Stimulated activated CD8-positive, alpha-beta memory T cell treated with anti-CD3 and anti-CD28 coated beads, Interleukin-15, amount 100 ng/mL, for 24 hours (primary cell): ENCODE data around the gene MPG.

Source experiments
- DNase-seq: peaks from one replicate; pipeline ENCODE4 v3.0.0-alpha.2; 2020; ENCODE audit warnings: low read depth

MPG gene

DNA sequence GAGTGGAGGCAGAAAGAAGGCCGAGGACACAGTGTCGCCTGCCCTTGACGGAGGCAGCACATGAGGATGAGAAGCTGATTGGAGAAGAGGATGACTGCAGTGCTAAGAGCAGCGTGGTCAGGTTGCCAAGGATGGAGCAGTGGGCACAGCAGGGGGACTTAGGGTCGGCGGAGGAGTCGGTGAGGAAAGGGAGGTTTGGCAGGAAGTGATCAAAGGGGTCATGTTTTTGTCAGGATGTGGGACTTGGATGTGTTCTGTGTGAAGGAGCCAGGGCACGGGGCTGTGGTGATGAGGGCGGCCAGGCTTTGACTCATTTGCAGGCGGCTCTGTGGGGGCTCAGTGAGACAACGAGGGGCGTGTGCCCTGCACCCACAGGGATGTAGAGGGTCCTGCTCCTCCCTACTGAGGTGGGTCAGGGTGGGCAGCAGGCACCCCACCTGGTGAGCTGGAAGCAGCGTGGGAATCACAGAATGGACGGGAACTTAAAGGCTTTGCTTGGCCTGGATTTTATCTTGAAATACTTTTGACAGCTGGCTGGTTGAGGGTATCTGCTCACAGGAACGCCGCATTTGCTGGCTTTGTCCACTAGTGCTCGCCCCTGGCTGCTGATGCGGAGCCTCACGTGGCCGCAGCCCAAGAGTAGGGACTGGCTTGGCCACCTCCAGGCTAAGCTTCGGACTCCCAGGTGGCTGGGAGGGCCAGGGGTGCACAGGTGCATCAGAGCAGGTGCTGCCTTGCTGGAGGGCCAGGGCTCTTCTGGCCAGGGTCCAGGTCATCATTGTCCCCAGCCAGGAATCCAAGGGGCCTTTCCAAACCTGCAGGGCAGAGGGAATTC, 6.0 kb downstream of the MPG start:
- DNase-seq = no peak

GRCh38 chr16:84718-85406, 6.8 kb downstream of the MPG start:
- no peak for DNase-seq

DNA sequence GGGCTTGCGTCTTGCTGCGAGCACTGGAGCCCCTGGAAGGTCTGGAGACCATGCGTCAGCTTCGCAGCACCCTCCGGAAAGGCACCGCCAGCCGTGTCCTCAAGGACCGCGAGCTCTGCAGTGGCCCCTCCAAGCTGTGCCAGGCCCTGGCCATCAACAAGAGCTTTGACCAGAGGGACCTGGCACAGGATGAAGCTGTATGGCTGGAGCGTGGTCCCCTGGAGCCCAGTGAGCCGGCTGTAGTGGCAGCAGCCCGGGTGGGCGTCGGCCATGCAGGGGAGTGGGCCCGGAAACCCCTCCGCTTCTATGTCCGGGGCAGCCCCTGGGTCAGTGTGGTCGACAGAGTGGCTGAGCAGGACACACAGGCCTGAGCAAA, 7.4 kb downstream of the MPG start:
- no peak for DNase-seq

DNA sequence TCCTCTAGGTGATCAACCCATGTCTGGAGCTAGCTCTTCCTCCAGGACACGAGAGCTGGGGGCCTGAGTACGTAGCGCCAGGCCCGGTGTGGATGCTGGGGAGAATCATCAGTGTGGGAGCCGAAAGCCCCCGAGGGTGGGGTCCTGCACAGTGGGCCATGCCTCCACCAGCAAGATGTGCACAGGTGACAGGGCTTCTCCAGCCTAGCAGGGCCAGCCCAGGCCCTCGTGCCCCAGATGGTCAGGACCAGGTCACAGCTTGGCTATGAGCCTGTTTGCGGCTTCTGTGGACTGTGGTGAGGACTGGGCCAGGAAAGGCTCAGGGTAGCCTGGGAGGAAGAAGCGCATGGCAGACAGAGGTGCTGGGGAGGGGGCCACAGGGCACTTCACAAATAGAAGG, 7.8 kb downstream of the MPG start:
- DNase-seq = no peak

GRCh38 chr16:86483-86952, 8.5 kb downstream of the MPG start:
- no peak for DNase-seq

- DNase-seq = no peak
These were observed 10.6 kb downstream of the MPG start for GRCh38 chr16:88613-89012.

DNA sequence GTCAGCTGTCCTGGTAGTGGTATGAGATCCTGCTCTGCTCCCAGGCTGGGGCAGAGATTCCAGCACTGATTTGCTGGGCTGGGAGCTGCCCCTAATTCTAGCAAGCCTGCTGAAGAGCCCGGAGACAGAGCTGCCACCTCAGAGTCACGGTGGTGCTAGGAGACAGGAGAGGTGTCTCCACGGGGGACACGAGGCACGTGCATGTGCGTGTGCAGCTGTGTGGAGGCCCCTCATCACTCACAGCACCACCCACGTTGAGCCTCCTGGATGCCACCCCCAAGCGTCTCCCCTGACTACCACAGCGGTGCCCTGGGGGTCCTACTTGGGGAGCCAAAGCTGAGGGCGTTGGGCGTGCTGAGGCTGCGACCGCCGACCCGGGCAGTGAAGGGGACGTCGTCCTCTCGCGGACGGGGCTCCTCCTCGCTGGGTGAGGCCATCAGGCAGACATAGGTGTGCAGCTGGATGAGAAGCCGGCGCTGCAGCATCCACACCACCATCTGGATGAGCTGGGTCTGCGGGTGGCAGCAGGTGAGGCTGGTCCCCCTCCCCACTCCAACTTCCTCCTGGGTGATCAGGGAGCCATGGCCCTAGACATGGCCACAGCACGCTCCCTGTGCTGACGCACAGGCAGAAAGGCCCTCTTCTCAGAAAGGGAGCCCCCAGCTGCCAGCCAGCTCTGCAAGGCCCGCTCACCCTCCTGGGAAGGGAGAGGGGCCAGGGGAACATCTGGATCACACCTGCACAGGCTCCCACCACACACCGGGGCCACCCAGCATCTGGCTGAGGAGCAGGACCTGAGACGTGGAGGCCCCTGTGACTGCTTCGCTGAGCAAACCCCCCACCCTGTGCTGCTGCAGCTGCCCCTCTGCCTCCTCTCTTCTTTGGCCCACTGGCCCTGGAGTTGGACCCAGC, 11.6 kb downstream of the MPG start:
- no peak for DNase-seq

DNA sequence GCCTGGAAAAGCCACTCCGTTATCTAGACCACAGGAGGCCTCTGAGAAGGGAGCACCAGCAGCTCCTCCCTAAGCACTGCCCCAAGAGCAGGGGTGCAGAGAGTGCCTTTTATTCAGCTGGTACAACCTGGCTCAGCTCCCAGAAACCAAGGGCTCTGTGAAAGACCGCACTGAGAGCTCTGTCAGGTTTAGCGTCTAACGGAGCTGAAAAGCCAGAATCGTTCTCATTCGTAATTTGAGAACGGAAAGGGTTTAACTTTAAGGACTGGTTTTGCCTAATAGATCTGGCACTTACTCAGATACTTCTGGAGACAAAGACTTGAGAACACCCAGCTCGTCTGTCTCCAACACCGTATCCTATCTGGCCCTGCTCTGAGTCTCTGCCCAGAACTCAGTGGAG, 13.5 kb downstream of the MPG start:
- DNase-seq = no peak

- DNase-seq = no peak
These were observed 14.7 kb downstream of the MPG start for GRCh38 chr16:92431-93339.

DNA sequence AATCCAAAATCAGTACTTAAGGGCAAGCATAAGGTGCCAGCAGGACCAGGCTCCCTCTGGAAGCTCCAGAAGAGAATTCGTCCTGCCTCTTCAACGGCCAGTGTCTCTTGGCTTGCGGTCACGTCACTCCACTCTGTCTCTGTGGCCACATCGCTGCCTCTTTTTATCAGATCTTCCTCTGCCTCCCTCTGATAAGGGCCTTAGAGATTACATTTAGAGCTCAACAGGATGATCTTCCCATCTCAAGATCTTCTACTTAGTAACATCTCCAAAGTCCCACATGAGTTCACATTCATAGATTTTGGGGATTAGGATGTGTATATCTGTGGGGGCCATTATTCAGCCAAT, 16.9 kb downstream of the MPG start:
- no peak for DNase-seq

GRCh38 chr16:96935-97381, 18.9 kb downstream of the MPG start:
- peak; percentile 78 for DNase-seq

DNA sequence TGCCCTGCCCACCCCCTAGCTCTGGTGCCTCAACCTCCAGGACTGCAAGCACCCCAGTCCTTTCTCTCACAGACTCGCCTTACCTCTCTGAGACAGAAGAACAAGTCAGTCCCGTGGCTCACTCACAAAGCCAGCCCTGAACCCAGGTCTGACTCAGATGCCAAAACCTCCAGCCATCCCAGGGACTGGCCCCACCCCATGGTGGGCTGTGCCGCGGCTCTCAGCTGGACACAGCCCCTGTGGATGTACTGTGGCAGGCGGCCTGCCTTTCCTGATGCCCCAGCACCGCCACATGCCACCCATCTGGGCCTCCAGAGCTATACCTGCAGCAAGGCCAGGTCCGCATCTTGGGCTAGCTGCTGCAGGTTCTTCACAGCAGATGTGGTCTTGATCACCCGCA, 19.8 kb downstream of the MPG start:
- no peak for DNase-seq

DNA sequence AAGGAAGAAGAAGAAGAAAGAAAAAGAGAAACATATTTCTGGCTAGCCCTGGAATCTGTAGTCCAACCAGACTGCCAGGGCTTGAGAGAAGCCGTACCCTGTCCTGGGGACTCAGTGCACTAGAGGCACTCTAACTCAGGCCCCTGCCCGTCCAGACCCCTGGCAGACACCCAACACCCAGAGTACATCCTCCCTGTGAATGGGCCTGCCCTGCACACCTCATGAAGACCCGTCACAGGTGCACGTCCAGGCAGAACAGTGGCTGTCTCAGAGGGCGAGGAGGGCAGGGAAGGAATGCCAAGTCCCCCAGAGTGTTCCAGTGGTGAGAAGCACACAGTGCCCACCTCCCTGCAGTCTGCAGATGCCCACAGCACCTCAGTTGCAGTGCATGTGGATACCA, 23.0 kb downstream of the MPG start:
- DNase-seq = no peak

DNA sequence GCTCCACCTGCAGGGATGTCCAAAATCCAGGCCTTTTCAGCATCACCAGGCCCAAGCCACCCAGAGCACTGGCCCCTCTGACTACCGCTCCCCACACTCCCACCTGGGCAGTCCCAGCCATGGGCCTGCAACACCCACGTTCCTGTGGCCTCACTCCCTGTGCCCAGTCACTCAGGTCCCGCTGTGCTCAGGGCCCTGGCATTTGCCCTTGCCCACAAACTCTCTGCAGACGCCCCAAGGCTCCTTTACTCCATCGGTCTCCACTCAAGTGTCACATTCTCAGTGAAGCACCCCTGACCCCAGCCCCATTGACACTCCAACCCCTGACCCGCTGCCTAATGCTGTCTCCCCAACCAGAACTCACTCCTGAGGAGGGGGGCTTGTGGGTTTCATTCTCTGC, 23.6 kb downstream of the MPG start:
- DNase-seq = no peak

DNA sequence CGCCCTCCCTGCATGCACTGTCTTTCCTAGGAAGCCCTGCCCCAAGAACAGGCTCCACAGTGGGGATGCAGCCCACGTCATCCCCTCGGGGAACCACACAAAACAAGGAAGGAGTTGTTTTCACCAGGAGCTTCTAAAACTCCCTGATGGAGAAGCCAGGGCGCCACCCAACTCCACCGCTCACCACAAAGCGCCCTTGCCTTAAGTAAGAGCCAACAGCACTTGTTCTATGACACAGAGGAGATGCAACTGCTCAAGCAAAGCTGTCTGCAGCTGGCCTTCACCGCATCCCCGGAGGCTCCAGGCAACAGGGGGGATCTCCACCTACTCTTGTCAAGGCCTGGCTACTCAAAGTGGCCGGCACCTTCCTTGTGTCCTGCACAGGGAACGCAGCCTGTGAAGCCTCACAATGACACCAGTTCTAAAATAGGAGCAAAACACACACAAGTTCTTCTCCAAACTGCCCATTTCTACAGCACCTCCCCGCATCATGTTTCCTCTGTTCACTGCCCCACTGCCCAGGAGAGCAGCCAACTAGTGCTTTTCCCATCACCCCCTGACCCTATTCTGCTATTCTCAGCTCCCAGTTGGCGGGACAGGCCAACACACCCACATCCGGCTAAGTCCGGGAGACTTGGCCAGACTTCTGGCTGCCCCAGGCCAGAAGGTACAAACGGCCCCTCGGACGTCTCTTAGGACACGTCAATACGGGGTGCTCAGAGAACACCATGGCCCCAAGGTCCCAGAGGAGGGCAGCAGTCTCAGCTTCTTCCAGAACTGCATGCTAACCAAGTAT, 24.2 kb downstream of the MPG start:
- no peak for DNase-seq

DNA sequence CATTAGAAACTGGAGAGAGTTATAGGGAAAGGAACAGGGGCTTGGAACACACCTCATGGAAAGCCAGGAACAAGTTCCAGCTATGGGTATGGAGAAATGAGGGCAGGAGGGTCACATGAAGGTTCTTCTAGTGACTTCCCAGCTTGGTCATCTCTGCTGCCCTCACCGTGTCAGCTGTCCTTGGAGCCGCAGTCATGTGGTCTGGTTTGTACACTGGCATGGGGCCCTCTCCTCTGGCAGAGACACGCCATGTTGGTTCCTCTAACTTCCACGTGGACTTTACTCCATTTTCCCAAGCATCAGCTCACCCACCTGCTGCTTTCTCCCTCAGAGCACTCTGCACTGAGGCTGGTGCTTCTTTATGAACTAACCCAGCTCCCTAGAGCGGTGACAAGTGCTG, 26.3 kb downstream of the MPG start:
- DNase-seq = no peak

DNA sequence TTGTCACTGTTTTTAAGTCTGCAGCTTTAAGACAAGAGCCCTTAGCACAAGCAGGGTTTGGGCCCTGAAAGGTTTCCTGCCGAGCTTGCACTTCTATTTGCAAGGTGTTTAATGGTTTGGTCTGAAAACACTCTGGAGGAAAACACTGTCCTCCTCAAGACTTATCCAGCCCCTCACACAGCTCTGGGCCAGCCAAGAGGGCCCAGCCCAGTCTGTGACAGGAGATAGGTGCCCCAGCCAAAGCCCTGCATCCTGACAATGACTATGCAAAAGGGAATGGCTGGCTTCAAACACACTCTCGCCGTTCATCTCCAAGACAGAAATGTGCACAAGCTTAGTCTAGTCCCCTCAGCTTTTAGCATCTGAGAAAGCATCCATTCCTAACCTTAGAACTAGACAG, 26.9 kb downstream of the MPG start:
- no peak for DNase-seq

GRCh38 chr16:105521-105920, 27.5 kb downstream of the MPG start:
- DNase-seq = no peak

- DNase-seq = peak; percentile 15
These were observed 28.7 kb downstream of the MPG start for GRCh38 chr16:106623-107324.
